ENCODE data around the gene DMAC2L. TPM values are rescaled to one million over a fixed set of nuclear protein-coding genes. Genes with fewer than 3 reads are reported as not detected.
"Not testable (repeated sequence)": the region's sequence is repeated elsewhere in the genome, so short reads cannot be mapped to it uniquely, and the experiment has no call there.

DMAC2L gene
- total RNA-seq, 1 experiment from 2014 or later = 15.4 TPM

DNA sequence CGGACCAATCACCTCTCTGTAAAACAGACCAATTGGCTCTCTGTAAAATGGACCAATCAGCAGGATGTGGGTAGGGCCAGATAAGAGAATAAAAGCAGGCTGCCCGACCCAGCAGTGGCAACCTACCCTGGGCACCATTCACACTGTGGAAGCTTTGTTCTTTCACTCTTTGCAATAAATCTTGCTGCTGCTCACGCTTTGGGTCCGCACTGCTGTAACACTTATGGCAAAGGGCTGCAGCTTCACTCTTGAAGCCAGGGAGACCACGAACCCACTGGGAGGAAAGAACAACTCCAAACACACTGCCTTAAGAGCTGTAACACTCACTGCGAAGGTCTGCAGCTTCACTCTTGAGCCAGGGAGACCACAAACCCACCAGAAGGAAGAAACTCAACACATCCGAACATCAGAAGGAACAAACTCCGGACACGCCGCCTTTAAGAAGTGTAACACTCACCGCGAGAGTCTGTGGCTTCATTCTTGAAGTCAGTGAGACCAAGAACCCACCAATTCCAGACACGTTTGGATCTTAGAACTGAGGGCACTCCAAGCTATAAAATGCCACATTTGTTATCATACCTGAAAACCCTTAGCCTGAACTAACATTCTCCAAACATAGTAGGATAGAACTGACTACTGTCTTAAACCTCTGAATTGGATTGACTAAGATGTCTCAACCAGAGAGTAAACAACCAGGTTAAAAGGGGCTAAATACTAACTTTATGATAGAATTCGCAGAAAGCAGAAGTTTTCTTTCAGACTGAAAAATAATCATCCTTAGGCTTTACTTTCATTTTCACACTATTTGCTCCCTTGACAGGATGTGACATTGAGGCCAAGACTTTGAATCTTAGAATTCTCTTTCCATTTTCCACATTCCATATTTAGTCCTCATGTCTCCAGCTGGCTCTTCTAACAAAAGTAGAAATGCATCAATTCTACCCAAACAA is 50.9 kb downstream of the DMAC2L start:
- Histone ChIP-seq H3F3A (ENCODE audit: insufficient read depth, low read depth) (peaks cover 8% of the 10 kb centered on the region; the same call in 1 of the 2 replicates), H3K27ac (no peak overlapping the region), H3K79me2 (ENCODE audit: low read depth) (no peaks in the 10 kb centered on the region), H3K4me3 (no peak overlapping the region), H2AFZ (no peak overlapping the region), H3K9me3 (ENCODE audit: insufficient read depth, low read depth) (no peaks in the 10 kb centered on the region), H4K20me1 (ENCODE audit: insufficient read depth) (no peaks in the 10 kb centered on the region), H3K4me2 (no peak overlapping the region), H3K27me3 (ENCODE audit: insufficient read depth, low read depth) (no peaks in the 10 kb centered on the region), H3K4me1 (replicated peaks; ENCODE audit: insufficient read depth) (peaks cover 28% of the 10 kb centered on the region), H3K9me2 (ENCODE audit: insufficient read depth) (no peaks in the 10 kb centered on the region; the same call in 1 of the 2 replicates), H3K36me3 (ENCODE audit: low read depth) (no peaks in the 10 kb centered on the region)
- CTCF ChIA-PET = no interaction called here
- POLR2A ChIA-PET (ENCODE audit: unreplicated experiment) = no interaction called here
- intact Hi-C loops (cut with micrococcal nuclease; ENCODE audit: unreplicated experiment) = no loop called here
- TF ChIP-seq CTCF (conservative IDR thresholded peaks at IDR 0.05) (no peak), EZH2 (IDR thresholded peaks at IDR 0.05; ENCODE audit: low read depth) (no peak)
- DNase-seq = no peak
- BruUV-seq (replicated peaks) = no TSS peak

- no peaks in the 10 kb centered on the region for H3K79me2 ChIP-seq (ENCODE audit: low read depth)
- BruUV-seq (replicated peaks) = no TSS peak
- H3K4me1 ChIP-seq (replicated peaks; ENCODE audit: insufficient read depth) = peaks cover 28% of the 10 kb centered on the region
- no peak overlapping the region for H3K27ac ChIP-seq
- H3K4me2 ChIP-seq = no peak overlapping the region
- intact Hi-C loops (cut with micrococcal nuclease; ENCODE audit: unreplicated experiment) = no loop called here
- TF ChIP-seq CTCF (conservative IDR thresholded peaks at IDR 0.05) (no peak), EZH2 (IDR thresholded peaks at IDR 0.05; ENCODE audit: low read depth) (no peak)
- ChIA-PET CTCF (interaction anchor here (1.4 kb wide), 1 partner anchor 21 kb away, joined by 3 read pairs; no protein-coding TSS in a partner anchor), POLR2A (ENCODE audit: unreplicated experiment) (interaction anchor here (0.6 kb wide), 1 partner anchor 413 kb away, joined by 7 read pairs; no protein-coding TSS in a partner anchor)
- H3K27me3 ChIP-seq (ENCODE audit: insufficient read depth, low read depth) = no peaks in the 10 kb centered on the region
- H3K9me2 ChIP-seq (ENCODE audit: insufficient read depth) = no peaks in the 10 kb centered on the region; the same call in 1 of the 2 replicates
- peaks cover 8% of the 10 kb centered on the region; the same call in 1 of the 2 replicates for H3F3A ChIP-seq (ENCODE audit: insufficient read depth, low read depth)
- no peak overlapping the region for H3K4me3 ChIP-seq
- DNase-seq = no peak
- no peaks in the 10 kb centered on the region for H3K9me3 ChIP-seq (ENCODE audit: insufficient read depth, low read depth)
- H4K20me1 ChIP-seq (ENCODE audit: insufficient read depth) = no peaks in the 10 kb centered on the region
- H3K36me3 ChIP-seq (ENCODE audit: low read depth) = no peaks in the 10 kb centered on the region
- no peak overlapping the region for H2AFZ ChIP-seq
Observed at GRCh38 chr14:50363714-50364111, 51.6 kb downstream of the DMAC2L start.

DNA sequence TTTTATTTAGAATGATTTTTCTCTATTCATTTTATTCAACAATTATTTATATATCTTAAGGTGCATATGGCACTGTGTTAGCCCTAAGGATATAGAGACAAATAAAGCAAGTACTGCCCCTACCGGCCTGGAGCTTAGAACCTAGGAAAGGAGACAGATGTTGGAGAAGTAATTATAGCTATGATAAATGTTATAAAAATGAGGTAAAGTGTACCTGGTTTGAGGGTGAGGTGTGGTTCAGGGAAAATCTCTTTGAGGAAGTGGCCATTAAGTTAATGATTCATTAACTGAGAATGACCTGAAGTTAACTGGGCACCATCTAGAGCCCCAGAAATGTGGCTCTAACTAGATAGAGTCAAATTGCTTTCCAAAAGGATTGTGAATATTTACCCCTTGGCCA is 52.7 kb downstream of the DMAC2L start:
- Histone ChIP-seq H4K20me1 (ENCODE audit: insufficient read depth) (no peaks in the 10 kb centered on the region), H3F3A (ENCODE audit: insufficient read depth, low read depth) (peaks cover 8% of the 10 kb centered on the region; the same call in 1 of the 2 replicates), H3K4me2 (peak overlapping the region; percentile 43), H3K4me1 (replicated peaks; ENCODE audit: insufficient read depth) (peaks cover 28% of the 10 kb centered on the region), H3K36me3 (ENCODE audit: low read depth) (no peaks in the 10 kb centered on the region), H2AFZ (no peak overlapping the region), H3K27ac (peak overlapping the region; percentile 53), H3K4me3 (no peak overlapping the region), H3K79me2 (ENCODE audit: low read depth) (no peaks in the 10 kb centered on the region), H3K9me3 (ENCODE audit: insufficient read depth, low read depth) (no peaks in the 10 kb centered on the region), H3K9me2 (ENCODE audit: insufficient read depth) (no peaks in the 10 kb centered on the region; the same call in 1 of the 2 replicates), H3K27me3 (ENCODE audit: insufficient read depth, low read depth) (no peaks in the 10 kb centered on the region)
- TF ChIP-seq CTCF (conservative IDR thresholded peaks at IDR 0.05) (no peak; the same call in 1 of the 2 replicates), EZH2 (IDR thresholded peaks at IDR 0.05; ENCODE audit: low read depth) (no peak)
- DNase-seq = peak in 1 of 2 experiments; percentile 85
- no TSS peak for BruUV-seq (replicated peaks)
- ChIA-PET CTCF (interaction anchor here (1.4 kb wide), 1 partner anchor 22 kb away, joined by 3 read pairs; no protein-coding TSS in a partner anchor), POLR2A (ENCODE audit: unreplicated experiment) (interaction anchor here (0.7 to 1.0 kb wide), 2 partner anchors 36 to 631 kb away, joined by 3 to 5 read pairs; no protein-coding TSS in a partner anchor)
- intact Hi-C loops (cut with micrococcal nuclease; ENCODE audit: unreplicated experiment) = no loop called here

DNA sequence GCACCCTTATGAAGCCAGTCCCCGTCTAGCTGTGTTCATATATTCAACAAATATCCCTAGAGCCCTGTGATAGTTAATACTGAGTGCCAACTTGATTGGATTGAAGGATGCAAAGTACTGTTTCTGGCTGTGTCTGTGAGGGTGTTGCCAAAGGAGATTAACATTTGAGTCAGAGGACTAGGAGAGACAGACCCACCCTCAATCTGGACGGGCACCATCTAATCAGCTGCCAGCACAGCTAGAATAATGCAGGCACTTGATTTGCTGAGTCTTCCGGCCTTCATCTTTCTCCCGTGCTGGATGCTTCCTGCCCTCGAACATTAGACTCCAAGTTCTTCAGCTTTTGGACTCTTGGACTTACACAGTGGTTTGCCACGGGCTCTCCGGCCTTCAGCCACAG is 53.4 kb downstream of the DMAC2L start:
- H3K9me2 ChIP-seq (ENCODE audit: insufficient read depth); DNase-seq; H3F3A ChIP-seq (ENCODE audit: insufficient read depth, low read depth); H2AFZ ChIP-seq; H3K27ac ChIP-seq; H3K4me2 ChIP-seq; intact Hi-C loops (cut with micrococcal nuclease; ENCODE audit: unreplicated experiment); H3K36me3 ChIP-seq (ENCODE audit: low read depth); BruUV-seq (replicated peaks); H3K9me3 ChIP-seq (ENCODE audit: insufficient read depth, low read depth); CTCF ChIA-PET; H3K4me3 ChIP-seq; H4K20me1 ChIP-seq (ENCODE audit: insufficient read depth); H3K79me2 ChIP-seq (ENCODE audit: low read depth); H3K27me3 ChIP-seq (ENCODE audit: insufficient read depth, low read depth): not testable (repeated sequence)
- POLR2A ChIA-PET (ENCODE audit: unreplicated experiment) = interaction anchor here (1.0 kb wide), 1 partner anchor 37 kb away, joined by 5 read pairs; no protein-coding TSS in a partner anchor
- H3K4me1 ChIP-seq (replicated peaks; ENCODE audit: insufficient read depth) = peaks cover 25% of the 10 kb centered on the region
